Sigmoid colon (tissue), 3 donors: ENCODE results near the gene OR4Q3.
"Not testable (repeated sequence)": the region's sequence is repeated elsewhere in the genome, so short reads cannot be mapped to it uniquely, and the experiment has no call there.

Source experiments
- POLR2A ChIP-seq, 2 donors: fragments of 450-650 bp; IDR thresholded peaks; one replicate each; pipeline ENCODE4 v1.6.1; 2016; ENCODE audit warnings: antibody characterized with exemption in 2 of 2, mild to moderate bottlenecking in 2 of 2, moderate library complexity in 2 of 2
- TF ChIP-seq, protein P1 (sequence below), 4 experiments: fragments of 450-650 bp in 3 of 4; fragments of 200-600 bp in 1 of 4; IDR thresholded peaks; one replicate each; pipeline ENCODE4 v1.5.1; 2016 to 2019; ENCODE audit warnings: antibody characterized with exemption in 4 of 4, mild to moderate bottlenecking in 3 of 4, moderate library complexity in 2 of 4

DNA sequence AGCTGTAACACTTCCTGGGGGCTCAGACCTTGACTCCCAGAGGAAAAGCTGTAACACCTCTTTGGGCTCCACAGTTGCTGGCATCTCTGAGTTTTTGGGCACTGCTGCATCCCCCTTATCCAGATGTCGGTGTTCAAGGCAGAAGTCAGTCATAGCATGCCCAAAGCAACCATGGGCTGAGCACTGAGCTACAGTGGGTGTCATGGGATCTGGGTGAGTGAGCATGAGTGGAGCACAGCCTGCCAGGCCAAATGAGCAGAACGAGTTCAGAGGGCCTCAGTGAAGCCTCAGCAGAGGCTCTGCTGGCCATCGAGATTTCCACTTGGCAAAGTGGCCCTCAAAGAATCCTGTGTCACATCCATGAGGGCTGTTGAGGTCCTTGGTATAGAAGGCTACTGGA lies 28.1 kb downstream of the OR4Q3 start:
- TF ChIP-seq, protein P1, sequence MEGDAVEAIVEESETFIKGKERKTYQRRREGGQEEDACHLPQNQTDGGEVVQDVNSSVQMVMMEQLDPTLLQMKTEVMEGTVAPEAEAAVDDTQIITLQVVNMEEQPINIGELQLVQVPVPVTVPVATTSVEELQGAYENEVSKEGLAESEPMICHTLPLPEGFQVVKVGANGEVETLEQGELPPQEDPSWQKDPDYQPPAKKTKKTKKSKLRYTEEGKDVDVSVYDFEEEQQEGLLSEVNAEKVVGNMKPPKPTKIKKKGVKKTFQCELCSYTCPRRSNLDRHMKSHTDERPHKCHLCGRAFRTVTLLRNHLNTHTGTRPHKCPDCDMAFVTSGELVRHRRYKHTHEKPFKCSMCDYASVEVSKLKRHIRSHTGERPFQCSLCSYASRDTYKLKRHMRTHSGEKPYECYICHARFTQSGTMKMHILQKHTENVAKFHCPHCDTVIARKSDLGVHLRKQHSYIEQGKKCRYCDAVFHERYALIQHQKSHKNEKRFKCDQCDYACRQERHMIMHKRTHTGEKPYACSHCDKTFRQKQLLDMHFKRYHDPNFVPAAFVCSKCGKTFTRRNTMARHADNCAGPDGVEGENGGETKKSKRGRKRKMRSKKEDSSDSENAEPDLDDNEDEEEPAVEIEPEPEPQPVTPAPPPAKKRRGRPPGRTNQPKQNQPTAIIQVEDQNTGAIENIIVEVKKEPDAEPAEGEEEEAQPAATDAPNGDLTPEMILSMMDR (IDR thresholded peaks at IDR 0.05) = not testable (repeated sequence)
- TF ChIP-seq POLR2A (IDR thresholded peaks at IDR 0.05) = not testable (repeated sequence)
